Ovary (tissue), 9 donors: ENCODE measurements around the gene CPN1. TPM values are rescaled to one million over a fixed set of nuclear protein-coding genes. Genes with fewer than 3 reads are reported as not detected.

Experiments
- DNase-seq, 5 donors: peaks; one replicate each; pipeline ENCODE4 v3.0.0-alpha.2; 2019 to 2020
- H3K27ac ChIP-seq, 2 donors: fragments of 200-600 bp; one replicate each; pipeline versions ENCODE4 v1.5.1 to v1.8.0; 2019 to 2022
- H3K27me3 ChIP-seq: fragments of 200-600 bp; one replicate; pipeline ENCODE4 v1.8.0; 2022
- H3K36me3 ChIP-seq: fragments of 200-600 bp; sonication (generic); one replicate; pipeline ENCODE4 v1.5.1; 2019
- H3K4me1 ChIP-seq: one replicate; pipeline ENCODE4 v1.8.1; 2013; ENCODE audit warnings: mild to moderate bottlenecking, moderate library complexity; ENCODE audit not compliant: insufficient read depth
- H3K4me3 ChIP-seq: fragments of 200-600 bp; sonication (generic); one replicate; pipeline ENCODE4 v1.5.1; 2017
- H3K9me3 ChIP-seq, 2 donors: fragments of 200-600 bp in 1 of 2; sonication (generic) in 1 of 2; one replicate each; pipeline versions ENCODE4 v1.5.1 to v1.8.1; 2013 to 2019; ENCODE audit warnings: mild to moderate bottlenecking in 1 of 2, moderate library complexity in 1 of 2
- EP300 ChIP-seq: sonication (generic); formaldehyde crosslinking; IDR thresholded peaks from one replicate; pipeline ENCODE4 v1.6.1; 2017; ENCODE audit warnings: antibody characterized with exemption
- POLR2A ChIP-seq: fragments of 450-650 bp; IDR thresholded peaks from one replicate; pipeline ENCODE4 v1.6.1; 2017; ENCODE audit warnings: antibody characterized with exemption, mild to moderate bottlenecking, moderate library complexity
- WGBS, 3 donors: extraction: QIAGEN DNeasy Blood & Tissue Kit in 1 of 3; methylation state at CpG; one replicate each; pipeline versions ENCODE4 v1.1.5 to v1.1.7; 2013 to 2017; 5-methylcytosine and 5-hydroxymethylcytosine counted together
- intact Hi-C, 4 donors: fragments of 100-400 bp; cut with DNase I; formaldehyde crosslinking; loops; one replicate each; pipeline versions ENCODE4 v1.11.0 to v1.15.1; 2022 to 2023
- polyA plus RNA-seq, 2 donors: library from polyadenylated mRNA; stranded (reverse); fragments of 200-250 nt in 1 of 2; fragments of 350-450 nt in 1 of 2; fragmentation: Illumina TruSeq in 1 of 2; extraction: RNeasy Lipid Tissue Mini Kit (QIAGEN cat#74804) in 1 of 2; gene quantifications; one replicate each; pipeline ENCODE4 v1.2.3, GENCODE V29; 2013 to 2014
- total RNA-seq, 7 donors: library from RNA; depleted of rRNA in 2 of 7; stranded (reverse); fragments of >200 nt in 2 of 7; fragmentation: NEBNext Ultra II Directional in 3 of 7; extraction: Animal tissue kit (Norgen Biotek cat#: 25700) in 3 of 7; gene quantifications; one replicate each; pipeline versions ENCODE4 v1.1.0 to v1.2.4, GENCODE V29; 2016 to 2023
- TF ChIP-seq, protein P1 (sequence below), 3 donors: fragments of 450-650 bp in 2 of 3; fragments of 200-600 bp in 1 of 3; IDR thresholded peaks; one replicate each; pipeline versions ENCODE4 v1.5.1 to v1.8.0; 2016 to 2022; ENCODE audit warnings: antibody characterized with exemption in 3 of 3, mild to moderate bottlenecking in 1 of 3
- donor health status: DM: no; HTN: no; CAD: no; lungs with moderate emphysema.
- donor health status: DM: no; HTN: no; CAD: no.
- donor health status: Bipolar disorder and iron deficiency.
- donor health status: DM: yes; HTN: yes; CAD: no.
- donor health status: DM: no; HTN: no; CAD: no.
- donor health status: DM: yes; HTN: yes; CAD: no.

Gene CPN1
- total and polyA plus RNA-seq, 9 donors, result not detected

GRCh38 chr10:100075426-100076220 is 6.0 kb downstream of the CPN1 start:
- Histone ChIP-seq H3K36me3 (no peaks in the 10 kb centered on the region), H3K27me3 (no peaks in the 10 kb centered on the region), H3K4me3 (no peak overlapping the region), H3K4me1 (no peaks in the 10 kb centered on the region), H3K9me3 (no peaks in the 10 kb centered on the region), H3K27ac (no peak overlapping the region)
- DNase-seq, result no peak
- TF ChIP-seq, protein P1, sequence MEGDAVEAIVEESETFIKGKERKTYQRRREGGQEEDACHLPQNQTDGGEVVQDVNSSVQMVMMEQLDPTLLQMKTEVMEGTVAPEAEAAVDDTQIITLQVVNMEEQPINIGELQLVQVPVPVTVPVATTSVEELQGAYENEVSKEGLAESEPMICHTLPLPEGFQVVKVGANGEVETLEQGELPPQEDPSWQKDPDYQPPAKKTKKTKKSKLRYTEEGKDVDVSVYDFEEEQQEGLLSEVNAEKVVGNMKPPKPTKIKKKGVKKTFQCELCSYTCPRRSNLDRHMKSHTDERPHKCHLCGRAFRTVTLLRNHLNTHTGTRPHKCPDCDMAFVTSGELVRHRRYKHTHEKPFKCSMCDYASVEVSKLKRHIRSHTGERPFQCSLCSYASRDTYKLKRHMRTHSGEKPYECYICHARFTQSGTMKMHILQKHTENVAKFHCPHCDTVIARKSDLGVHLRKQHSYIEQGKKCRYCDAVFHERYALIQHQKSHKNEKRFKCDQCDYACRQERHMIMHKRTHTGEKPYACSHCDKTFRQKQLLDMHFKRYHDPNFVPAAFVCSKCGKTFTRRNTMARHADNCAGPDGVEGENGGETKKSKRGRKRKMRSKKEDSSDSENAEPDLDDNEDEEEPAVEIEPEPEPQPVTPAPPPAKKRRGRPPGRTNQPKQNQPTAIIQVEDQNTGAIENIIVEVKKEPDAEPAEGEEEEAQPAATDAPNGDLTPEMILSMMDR (IDR thresholded peaks at IDR 0.05), result no peak
- no peak for TF ChIP-seq EP300
- TF ChIP-seq POLR2A, result no peak
- intact Hi-C loops, result no loop called here
- WGBS, 3 donors, result 86 to 90% (median 88%) methylated on average over 18 of the region's 18 CpGs

- DNase-seq, result no peak
Measured at GRCh38 chr10:100072514-100072913, 9.2 kb downstream of the CPN1 start.

DNA sequence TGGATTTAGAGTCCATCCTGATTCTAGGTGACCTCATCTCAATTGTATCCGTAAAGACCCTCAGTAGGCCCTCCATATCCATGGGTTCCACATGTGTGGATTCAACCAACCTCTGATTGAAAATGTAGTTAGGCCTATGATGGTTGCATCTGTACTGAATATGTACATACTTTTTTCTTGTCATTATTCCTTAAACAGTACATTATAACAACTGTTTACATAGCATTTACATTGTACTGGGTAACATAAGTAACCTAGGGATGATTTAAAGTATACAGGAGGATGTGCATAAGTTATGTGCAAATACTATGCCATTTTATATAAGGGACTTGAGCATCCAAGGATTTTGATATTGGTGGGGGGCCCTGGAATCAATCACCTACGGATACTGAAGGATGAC is 10.1 kb downstream of the CPN1 start:
- H3K9me3 ChIP-seq, result no peaks in the 10 kb centered on the region
- TF ChIP-seq, protein P1 (IDR thresholded peaks at IDR 0.05), result no peak
- TF ChIP-seq POLR2A (no peak), EP300 (no peak)
- no peak for DNase-seq
- H3K27ac ChIP-seq, result no peak overlapping the region
- H3K4me1 ChIP-seq, result no peaks in the 10 kb centered on the region
- H3K4me3 ChIP-seq, result no peak overlapping the region
- H3K36me3 ChIP-seq, result no peaks in the 10 kb centered on the region
- intact Hi-C loops, result no loop called here
- 89 to 93% (median 92%) methylated on average over 2 of the region's 2 CpGs for WGBS, 3 donors
- no peaks in the 10 kb centered on the region for H3K27me3 ChIP-seq

More at GRCh38 chr10:100072514-100072913, 9.2 kb downstream of the CPN1 start:
- no peak overlapping the region for H3K4me3 ChIP-seq
- no peak for TF ChIP-seq EP300
- intact Hi-C loops, result no loop called here
- H3K9me3 ChIP-seq, result no peaks in the 10 kb centered on the region
- no peaks in the 10 kb centered on the region for H3K27me3 ChIP-seq
- no peak overlapping the region for H3K27ac ChIP-seq
- no peaks in the 10 kb centered on the region for H3K36me3 ChIP-seq
- H3K4me1 ChIP-seq, result no peaks in the 10 kb centered on the region

DNA sequence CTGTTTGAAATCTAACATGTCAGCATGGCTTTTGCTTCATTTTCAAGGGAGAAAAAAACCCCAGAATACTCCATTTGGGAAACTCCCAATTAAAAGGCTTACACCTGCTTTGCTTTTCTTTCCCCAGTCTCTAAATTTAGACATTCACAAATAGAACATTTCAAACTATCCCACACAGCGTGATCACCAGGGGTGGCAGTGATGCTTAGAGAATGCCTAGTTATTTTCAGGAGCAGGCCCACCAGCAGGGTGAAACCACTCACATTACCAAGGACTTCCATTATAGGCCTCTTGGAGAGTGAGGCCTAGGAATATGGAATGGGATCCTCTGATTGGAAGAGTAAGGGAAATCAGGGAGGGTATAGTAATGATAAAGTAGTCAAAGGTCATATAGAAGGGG is 14.2 kb downstream of the CPN1 start:
- TF ChIP-seq POLR2A (no peak), EP300 (no peak)
- TF ChIP-seq, protein P1 (IDR thresholded peaks at IDR 0.05), result no peak
- intact Hi-C loops, result no loop called here
- Histone ChIP-seq H3K9me3 (no peaks in the 10 kb centered on the region), H3K4me1 (peaks cover 2% of the 10 kb centered on the region), H3K27ac (no peak overlapping the region), H3K36me3 (no peaks in the 10 kb centered on the region), H3K27me3 (no peaks in the 10 kb centered on the region), H3K4me3 (no peak overlapping the region)
- DNase-seq, result no peak
- WGBS, 3 donors, result 72 to 84% (median 81%) methylated on average over 1 of the region's 1 CpG

DNA sequence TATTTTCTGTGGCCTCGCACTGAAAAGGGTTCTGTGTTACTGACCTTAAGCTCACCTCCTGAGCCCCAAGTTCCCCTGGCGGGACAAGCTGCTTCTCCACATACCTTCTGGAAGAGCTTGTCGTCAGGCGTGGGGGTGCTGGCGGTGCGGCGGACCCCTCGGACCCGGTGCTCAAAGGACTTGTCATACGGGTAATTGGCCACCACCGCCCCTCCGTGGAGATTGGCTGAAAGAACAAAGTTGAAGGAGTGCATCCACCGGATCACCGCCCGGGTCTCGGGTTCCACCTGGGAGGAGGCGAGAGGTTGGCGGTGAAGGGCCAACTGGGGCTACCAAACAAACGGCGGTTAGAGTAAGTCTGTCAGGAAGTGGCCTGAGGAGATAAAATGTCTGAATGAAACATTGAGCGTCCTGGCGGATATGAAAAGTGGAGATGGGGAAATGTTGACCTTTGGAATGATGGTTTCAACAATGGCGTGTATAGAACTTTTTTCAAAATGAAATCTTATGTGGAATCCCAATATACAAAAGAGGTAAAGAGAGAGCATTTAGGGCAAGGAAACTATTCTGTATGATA is 16.5 kb downstream of the CPN1 start:
- H3K27me3 ChIP-seq, result no peaks in the 10 kb centered on the region
- WGBS, 3 donors, result 46 to 59% (median 46%) methylated on average over 23 of the region's 23 CpGs
- peaks cover 2% of the 10 kb centered on the region for H3K4me1 ChIP-seq
- DNase-seq, result no peak
- intact Hi-C loops, result no loop called here
- no peaks in the 10 kb centered on the region for H3K9me3 ChIP-seq
- H3K4me3 ChIP-seq, result no peak overlapping the region
- no peaks in the 10 kb centered on the region for H3K36me3 ChIP-seq
- no peak overlapping the region for H3K27ac ChIP-seq
- TF ChIP-seq, protein P1 (IDR thresholded peaks at IDR 0.05), result no peak
- TF ChIP-seq POLR2A (no peak), EP300 (no peak)
